Activated CD4-positive, alpha-beta T cell treated with anti-CD3 and anti-CD28 coated beads, Interleukin-2, Interleukin-4, amounts not matched to agents 100 ng/mL and 50 ng/mL, durations not matched to agents 16 hours and 8 hours (primary cell): ENCODE data around the gene AGPAT4.
"Not testable (repeated sequence)": the region's sequence is repeated elsewhere in the genome, so short reads cannot be mapped to it uniquely, and the experiment has no call there.

Experiments used
- DNase-seq: peaks from one replicate; pipeline ENCODE4 v3.0.0-alpha.2; 2020; ENCODE audit warnings: low spot score

The AGPAT4 gene

GRCh38 chr6:161227004-161227960 is 46.6 kb downstream of the AGPAT4 start:
- DNase-seq, result no peak

GRCh38 chr6:161226009-161226964 is 47.6 kb downstream of the AGPAT4 start:
- peak; percentile 20 for DNase-seq

GRCh38 chr6:161225681-161226008 is 48.2 kb downstream of the AGPAT4 start:
- DNase-seq, result no peak

GRCh38 chr6:161224951-161225680 is 48.7 kb downstream of the AGPAT4 start:
- DNase-seq, result not testable (repeated sequence)

GRCh38 chr6:161223646-161224045 is 50.2 kb downstream of the AGPAT4 start:
- DNase-seq, result no peak

GRCh38 chr6:161222706-161223234 is 51.1 kb downstream of the AGPAT4 start:
- DNase-seq, result no peak

GRCh38 chr6:161220346-161220745 is 53.5 kb downstream of the AGPAT4 start:
- no peak for DNase-seq

- no peak for DNase-seq
These were observed 54.2 kb downstream of the AGPAT4 start for GRCh38 chr6:161219680-161220079.

- DNase-seq, result no peak
These were observed 55.6 kb downstream of the AGPAT4 start for GRCh38 chr6:161218222-161218621.

GRCh38 chr6:161217628-161218027 is 56.2 kb downstream of the AGPAT4 start:
- DNase-seq, result no peak

- DNase-seq, result no peak
These were observed 57.1 kb downstream of the AGPAT4 start for GRCh38 chr6:161216616-161217205.

GRCh38 chr6:161215876-161216615 is 57.8 kb downstream of the AGPAT4 start:
- no peak for DNase-seq

GRCh38 chr6:161215193-161215592 is 58.7 kb downstream of the AGPAT4 start:
- no peak for DNase-seq

GRCh38 chr6:161214722-161215121 is 59.1 kb downstream of the AGPAT4 start:
- DNase-seq, result no peak

GRCh38 chr6:161212902-161213301 is 61.0 kb downstream of the AGPAT4 start:
- DNase-seq, result no peak

- DNase-seq, result no peak
These were observed 62.4 kb downstream of the AGPAT4 start for GRCh38 chr6:161211380-161212035.

GRCh38 chr6:161210857-161211256 is 63.0 kb downstream of the AGPAT4 start:
- DNase-seq, result no peak

GRCh38 chr6:161207200-161207599 is 66.7 kb downstream of the AGPAT4 start:
- no peak for DNase-seq

GRCh38 chr6:161204866-161205557 is 68.8 kb downstream of the AGPAT4 start:
- no peak for DNase-seq
